Breast epithelium (tissue), 3 donors: ENCODE results near the gene KCNK10.

Experiments
- CTCF ChIP-seq, 3 donors: fragments of 450-650 bp; IDR thresholded peaks; one replicate each; pipeline ENCODE4 v1.5.1; 2016 to 2017; ENCODE audit warnings: antibody characterized with exemption in 3 of 3, mild to moderate bottlenecking in 3 of 3, moderate library complexity in 3 of 3
- POLR2A ChIP-seq: fragments of 450-650 bp; IDR thresholded peaks from one replicate; pipeline ENCODE4 v1.6.1; 2016; ENCODE audit warnings: antibody characterized with exemption, mild to moderate bottlenecking, moderate library complexity

GRCh38 chr14:88311780-88312179 lies 11.3 kb downstream of the KCNK10 start:
- TF ChIP-seq CTCF (IDR thresholded peaks at IDR 0.05) (no peak), POLR2A (no peak)
